K562 (cell line): ENCODE measurements around the gene BCL2L1. TPM values are rescaled to one million over a fixed set of nuclear protein-coding genes. Genes with fewer than 3 reads are reported as not detected.

Experiments used
- ASH1L ChIP-seq: fragments of 450-650 bp; IDR thresholded peaks from 2 replicates; pipeline ENCODE4 v1.6.1; 2018; ENCODE audit warnings: borderline replicate concordance, mild to moderate bottlenecking, low read depth; ENCODE audit not compliant: partially characterized antibody
- IRF2 ChIP-seq: sonication (generic); formaldehyde crosslinking; IDR thresholded peaks from 2 replicates; pipeline ENCODE4 v1.8.1; 2022; ENCODE audit warnings: mild to moderate bottlenecking, missing genetic modification reagents
- LEF1 ChIP-seq: fragments of 450-650 bp; IDR thresholded peaks from 2 replicates; pipeline ENCODE4 v1.6.1; 2016; ENCODE audit warnings: mild to moderate bottlenecking
- MLX ChIP-seq, 2 experiments: fragments of 450-650 bp in 1 of 2; sonication (generic) in 1 of 2; formaldehyde crosslinking; conservative IDR thresholded peaks; 2 replicates each; pipeline versions ENCODE4 v1.4.0 to v1.8.1; 2020 to 2022; ENCODE audit warnings: mild to moderate bottlenecking in 1 of 2, missing genetic modification reagents in 1 of 2
- TEAD4 ChIP-seq, 2 experiments: sonication (generic) in 1 of 2; formaldehyde crosslinking in 1 of 2; IDR thresholded peaks; 2 replicates each; pipeline versions ENCODE4 v1.6.1 to v1.8.0; 2012 to 2022; ENCODE audit warnings: borderline replicate concordance in 1 of 2, inconsistent platforms in 1 of 2, low read length in 1 of 2, mild to moderate bottlenecking in 1 of 2, missing genetic modification reagents in 1 of 2
- ZNF436 ChIP-seq: fragments of 250-450, 450-650 bp; sonication (Bioruptor Pico); formaldehyde crosslinking; IDR thresholded peaks from 2 replicates; pipeline ENCODE4 v1.7.0; 2020; ENCODE audit warnings: mild to moderate bottlenecking
- ZNF639 ChIP-seq, 2 experiments: fragments of 200-800 bp in 1 of 2; sonication (Bioruptor generic) in 1 of 2; sonication (generic) in 1 of 2; formaldehyde crosslinking in 1 of 2; IDR thresholded peaks in 1 of 2; conservative IDR thresholded peaks in 1 of 2; 2 replicates each; pipeline versions ENCODE4 v1.5.0 to v1.6.1; 2016 to 2020; ENCODE audit warnings: missing compliant biosample characterization in 1 of 2, missing genetic modification characterization in 1 of 2, missing genetic modification reagents in 1 of 2
- ZSCAN32 ChIP-seq: fragments of 450-650 bp; formaldehyde crosslinking; IDR thresholded peaks from 2 replicates; pipeline ENCODE4 v1.4.0; 2020; ENCODE audit warnings: mild to moderate bottlenecking, moderate library complexity
- polyA plus RNA-seq, 8 experiments: library from polyadenylated mRNA; depleted of rRNA in 4 of 8; stranded (reverse) in 5 of 8; unstranded in 3 of 8; fragments of >200 nt; fragmentation: Nextera tagmentation in 2 of 8; fragmentation: Illumina TruSeq in 1 of 8; extraction: Ambion mirVana in 2 of 8; extraction: Trizol in 1 of 8; gene quantifications; 2 replicates each; pipeline versions ENCODE4 v1.2.1 to v1.2.3, GENCODE V29; 2011 to 2014; ENCODE audit warnings: inconsistent platforms in 1 of 8, missing spikeins in 1 of 8
- total RNA-seq, 7 experiments: library from RNA; depleted of rRNA in 6 of 7; stranded (reverse); fragments of >200 nt in 6 of 7; fragmentation: Illumina TruSeq in 2 of 7; extraction: Trizol in 2 of 7; gene quantifications; 2 replicates each; pipeline versions ENCODE4 v1.2.1 to v1.2.3, GENCODE V29; 2011 to 2021; ENCODE audit warnings: low replicate concordance in 1 of 7
- TF ChIP-seq, protein P1 (sequence below): fragments of 250-450 bp; sonication (Bioruptor Pico); IDR thresholded peaks from 2 replicates; pipeline ENCODE4 v1.4.0; 2020; ENCODE audit warnings: mild to moderate bottlenecking
- TF ChIP-seq, protein P2 (sequence below): fragments of 250-450 bp; sonication (Bioruptor Pico); IDR thresholded peaks from 2 replicates; pipeline ENCODE4 v1.4.0; 2020; ENCODE audit warnings: mild to moderate bottlenecking, moderate library complexity
- TF ChIP-seq, protein P3 (sequence below): fragments of 450-650 bp; IDR thresholded peaks from 2 replicates; pipeline ENCODE4 v1.6.1; 2017; ENCODE audit warnings: antibody characterized with exemption, mild to moderate bottlenecking

The BCL2L1 gene
- total and polyA plus RNA-seq, 9 of the 15 experiments (the other 6 are each of a cell fraction or from before 2014, with no cell fraction given), result 3.3 to 182 (median 120) TPM

GRCh38 chr20:31678389-31679356, 44.0 kb downstream of the BCL2L1 start (continued):
- TF ChIP-seq, protein P1, sequence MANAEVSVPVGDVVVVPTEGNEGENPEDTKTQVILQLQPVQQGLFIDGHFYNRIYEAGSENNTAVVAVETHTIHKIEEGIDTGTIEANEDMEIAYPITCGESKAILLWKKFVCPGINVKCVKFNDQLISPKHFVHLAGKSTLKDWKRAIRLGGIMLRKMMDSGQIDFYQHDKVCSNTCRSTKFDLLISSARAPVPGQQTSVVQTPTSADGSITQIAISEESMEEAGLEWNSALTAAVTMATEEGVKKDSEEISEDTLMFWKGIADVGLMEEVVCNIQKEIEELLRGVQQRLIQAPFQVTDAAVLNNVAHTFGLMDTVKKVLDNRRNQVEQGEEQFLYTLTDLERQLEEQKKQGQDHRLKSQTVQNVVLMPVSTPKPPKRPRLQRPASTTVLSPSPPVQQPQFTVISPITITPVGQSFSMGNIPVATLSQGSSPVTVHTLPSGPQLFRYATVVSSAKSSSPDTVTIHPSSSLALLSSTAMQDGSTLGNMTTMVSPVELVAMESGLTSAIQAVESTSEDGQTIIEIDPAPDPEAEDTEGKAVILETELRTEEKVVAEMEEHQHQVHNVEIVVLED, result no peak
- 0 out of 4 replicates have a peak, but pooled peaks of 1 of the 2 experiments have one; percentile 56 for TF ChIP-seq MLX (CRISPR knock-in tag; conservative IDR thresholded peaks at IDR 0.05)
- no peak for TF ChIP-seq LEF1
- TF ChIP-seq, protein P2, sequence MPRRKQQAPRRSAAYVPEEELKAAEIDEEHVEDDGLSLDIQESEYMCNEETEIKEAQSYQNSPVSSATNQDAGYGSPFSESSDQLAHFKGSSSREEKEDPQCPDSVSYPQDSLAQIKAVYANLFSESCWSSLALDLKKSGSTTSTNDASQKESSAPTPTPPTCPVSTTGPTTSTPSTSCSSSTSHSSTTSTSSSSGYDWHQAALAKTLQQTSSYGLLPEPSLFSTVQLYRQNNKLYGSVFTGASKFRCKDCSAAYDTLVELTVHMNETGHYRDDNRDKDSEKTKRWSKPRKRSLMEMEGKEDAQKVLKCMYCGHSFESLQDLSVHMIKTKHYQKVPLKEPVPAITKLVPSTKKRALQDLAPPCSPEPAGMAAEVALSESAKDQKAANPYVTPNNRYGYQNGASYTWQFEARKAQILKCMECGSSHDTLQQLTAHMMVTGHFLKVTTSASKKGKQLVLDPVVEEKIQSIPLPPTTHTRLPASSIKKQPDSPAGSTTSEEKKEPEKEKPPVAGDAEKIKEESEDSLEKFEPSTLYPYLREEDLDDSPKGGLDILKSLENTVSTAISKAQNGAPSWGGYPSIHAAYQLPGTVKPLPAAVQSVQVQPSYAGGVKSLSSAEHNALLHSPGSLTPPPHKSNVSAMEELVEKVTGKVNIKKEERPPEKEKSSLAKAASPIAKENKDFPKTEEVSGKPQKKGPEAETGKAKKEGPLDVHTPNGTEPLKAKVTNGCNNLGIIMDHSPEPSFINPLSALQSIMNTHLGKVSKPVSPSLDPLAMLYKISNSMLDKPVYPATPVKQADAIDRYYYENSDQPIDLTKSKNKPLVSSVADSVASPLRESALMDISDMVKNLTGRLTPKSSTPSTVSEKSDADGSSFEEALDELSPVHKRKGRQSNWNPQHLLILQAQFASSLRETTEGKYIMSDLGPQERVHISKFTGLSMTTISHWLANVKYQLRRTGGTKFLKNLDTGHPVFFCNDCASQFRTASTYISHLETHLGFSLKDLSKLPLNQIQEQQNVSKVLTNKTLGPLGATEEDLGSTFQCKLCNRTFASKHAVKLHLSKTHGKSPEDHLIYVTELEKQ (CRISPR knock-in tag), result 0 out of 2 replicates have a peak, but pooled peaks have one; percentile 45
- TF ChIP-seq ZNF436, result no peak
- TF ChIP-seq IRF2, result no peak
- TF ChIP-seq ZSCAN32 (CRISPR knock-in tag), result 0 out of 2 replicates have a peak, but pooled peaks have one; percentile 50
- no peak for TF ChIP-seq ZNF639 (CRISPR knock-in tag; conservative IDR thresholded peaks at IDR 0.05 in 1 of 2, IDR thresholded peaks at IDR 0.05 in 1 of 2)
- TF ChIP-seq, protein P3, sequence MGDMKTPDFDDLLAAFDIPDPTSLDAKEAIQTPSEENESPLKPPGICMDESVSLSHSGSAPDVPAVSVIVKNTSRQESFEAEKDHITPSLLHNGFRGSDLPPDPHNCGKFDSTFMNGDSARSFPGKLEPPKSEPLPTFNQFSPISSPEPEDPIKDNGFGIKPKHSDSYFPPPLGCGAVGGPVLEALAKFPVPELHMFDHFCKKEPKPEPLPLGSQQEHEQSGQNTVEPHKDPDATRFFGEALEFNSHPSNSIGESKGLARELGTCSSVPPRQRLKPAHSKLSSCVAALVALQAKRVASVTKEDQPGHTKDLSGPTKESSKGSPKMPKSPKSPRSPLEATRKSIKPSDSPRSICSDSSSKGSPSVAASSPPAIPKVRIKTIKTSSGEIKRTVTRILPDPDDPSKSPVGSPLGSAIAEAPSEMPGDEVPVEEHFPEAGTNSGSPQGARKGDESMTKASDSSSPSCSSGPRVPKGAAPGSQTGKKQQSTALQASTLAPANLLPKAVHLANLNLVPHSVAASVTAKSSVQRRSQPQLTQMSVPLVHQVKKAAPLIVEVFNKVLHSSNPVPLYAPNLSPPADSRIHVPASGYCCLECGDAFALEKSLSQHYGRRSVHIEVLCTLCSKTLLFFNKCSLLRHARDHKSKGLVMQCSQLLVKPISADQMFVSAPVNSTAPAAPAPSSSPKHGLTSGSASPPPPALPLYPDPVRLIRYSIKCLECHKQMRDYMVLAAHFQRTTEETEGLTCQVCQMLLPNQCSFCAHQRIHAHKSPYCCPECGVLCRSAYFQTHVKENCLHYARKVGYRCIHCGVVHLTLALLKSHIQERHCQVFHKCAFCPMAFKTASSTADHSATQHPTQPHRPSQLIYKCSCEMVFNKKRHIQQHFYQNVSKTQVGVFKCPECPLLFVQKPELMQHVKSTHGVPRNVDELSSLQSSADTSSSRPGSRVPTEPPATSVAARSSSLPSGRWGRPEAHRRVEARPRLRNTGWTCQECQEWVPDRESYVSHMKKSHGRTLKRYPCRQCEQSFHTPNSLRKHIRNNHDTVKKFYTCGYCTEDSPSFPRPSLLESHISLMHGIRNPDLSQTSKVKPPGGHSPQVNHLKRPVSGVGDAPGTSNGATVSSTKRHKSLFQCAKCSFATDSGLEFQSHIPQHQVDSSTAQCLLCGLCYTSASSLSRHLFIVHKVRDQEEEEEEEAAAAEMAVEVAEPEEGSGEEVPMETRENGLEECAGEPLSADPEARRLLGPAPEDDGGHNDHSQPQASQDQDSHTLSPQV, result peak; percentile 41; the same call in 1 of the 2 replicates
- no peak for TF ChIP-seq ASH1L
- TF ChIP-seq TEAD4 (IDR thresholded peaks at IDR 0.05; ENCODE audit: low read length), result peak; percentile 34; the same call in 1 of the 2 replicates
- 0 out of 2 replicates have a peak, but pooled peaks have one; percentile 20 for TF ChIP-seq TEAD4 (CRISPR knock-in tag; IDR thresholded peaks at IDR 0.05; ENCODE audit: borderline replicate concordance)
